ENCODE results near the gene RBM18.

GRCh38 chr9:122226142-122226757 is 38.4 kb downstream of the RBM18 start:
- no peak for TF ChIP-seq CTCF (IDR thresholded peaks at IDR 0.05; ENCODE audit: insufficient read depth, low read length, poor library complexity, severe bottlenecking)
- no peak for TF ChIP-seq EZH2phosphoT487 (conservative IDR thresholded peaks at IDR 0.05; ENCODE audit: low read length)

All from SU-DHL-6 (cell line).